Measurements from ENCODE around the gene DAPK2. TPM values are rescaled to one million over a fixed set of nuclear protein-coding genes. Genes with fewer than 3 reads are reported as not detected.

DAPK2 gene
- total RNA-seq, 4 donors from 2014 or later = 12.0 to 49.8 (median 25.6) TPM

- DNase-seq (ENCODE audit: low spot score) (no peak), ATAC-seq (ENCODE audit: low FRiP score) (no peak)
- TF ChIP-seq CTCF (IDR thresholded peaks at IDR 0.05) = no peak
These were observed 72.9 kb downstream of the DAPK2 start for GRCh38 chr15:63973212-63974009.

GRCh38 chr15:63972801-63973200, 73.5 kb downstream of the DAPK2 start:
- DNase-seq (ENCODE audit: low spot score) = no peak
- TF ChIP-seq CTCF (IDR thresholded peaks at IDR 0.05) = no peak
- no peak for ATAC-seq (ENCODE audit: low FRiP score)

- no peak for TF ChIP-seq CTCF (IDR thresholded peaks at IDR 0.05)
- DNase-seq (ENCODE audit: low spot score) = no peak
- no peak for ATAC-seq (ENCODE audit: low FRiP score)
These were observed 74.4 kb downstream of the DAPK2 start for GRCh38 chr15:63971904-63972303.

GRCh38 chr15:63971427-63971805, 74.9 kb downstream of the DAPK2 start:
- no peak for TF ChIP-seq CTCF (IDR thresholded peaks at IDR 0.05)
- DNase-seq (ENCODE audit: low spot score) = no peak
- ATAC-seq (ENCODE audit: low FRiP score) = no peak

- TF ChIP-seq CTCF (IDR thresholded peaks at IDR 0.05) = no peak
- ATAC-seq (ENCODE audit: low FRiP score) (no peak), DNase-seq (ENCODE audit: low spot score) (no peak)
These were observed 75.5 kb downstream of the DAPK2 start for GRCh38 chr15:63970621-63971426.

- DNase-seq (ENCODE audit: low spot score) (no peak), ATAC-seq (ENCODE audit: low FRiP score) (no peak)
- no peak for TF ChIP-seq CTCF (IDR thresholded peaks at IDR 0.05)
These were observed 76.4 kb downstream of the DAPK2 start for GRCh38 chr15:63969652-63970421.
